ENCODE measurements around the gene NFATC2. TPM values are rescaled to one million over a fixed set of nuclear protein-coding genes. Genes with fewer than 3 reads are reported as not detected.

NFATC2 gene
- polyA plus RNA-seq, 1 experiment, result 0.21 TPM

DNA sequence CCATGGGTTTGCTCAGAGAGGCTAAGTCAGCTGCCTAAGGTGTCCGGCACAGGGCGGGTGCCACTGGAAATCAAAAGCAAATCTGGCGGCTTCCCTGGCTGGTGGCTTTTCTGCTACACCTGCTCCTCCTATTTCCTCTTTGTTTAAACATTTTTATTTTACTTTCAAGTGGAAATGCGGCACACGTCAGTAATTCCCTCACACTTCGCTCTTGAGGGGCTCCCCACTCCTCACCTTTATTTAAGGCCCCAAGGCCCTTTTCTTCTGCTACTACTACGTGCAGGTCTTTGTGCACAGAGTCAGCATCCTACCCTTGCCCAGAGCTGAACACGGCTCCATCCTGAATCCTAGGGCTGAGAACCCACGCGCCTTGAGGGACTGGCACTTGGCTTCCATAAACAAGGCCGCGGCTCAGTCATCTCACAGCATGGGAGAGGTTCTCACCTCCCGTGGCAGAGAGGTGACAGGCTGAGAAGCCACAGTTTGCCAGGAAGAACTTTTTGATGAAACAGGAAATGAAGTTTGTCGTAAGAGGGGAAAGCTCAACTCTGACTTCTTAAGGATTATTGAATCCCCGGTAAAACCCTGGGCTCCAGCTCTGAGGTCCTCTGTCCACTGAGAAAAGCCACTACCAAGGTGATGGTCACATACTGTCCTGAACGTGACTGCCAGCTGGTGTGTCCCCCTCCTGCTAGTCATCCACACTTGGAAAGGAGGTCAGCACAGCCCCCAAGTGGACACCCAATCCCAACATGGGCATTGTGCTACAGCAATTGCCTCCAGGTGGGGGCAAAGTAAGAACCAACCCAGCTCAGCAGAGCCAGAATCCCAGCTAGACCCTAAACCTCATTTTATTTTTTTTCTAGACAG is 48.0 kb downstream of the NFATC2 start:
- ChIA-PET CTCF (interaction anchor here (1.0 kb wide), 1 partner anchor 97 kb away, joined by 3 read pairs; no protein-coding TSS in a partner anchor), POLR2A (no interaction called here)
- Histone ChIP-seq H3K36me3 (ENCODE audit: control insufficient read depth, insufficient read depth, low read length) (no peaks in the 10 kb centered on the region), H3K27me3 (ENCODE audit: control insufficient read depth, insufficient read depth, low read length) (no peaks in the 10 kb centered on the region), H3K4me3 (ENCODE audit: low read depth, low read length) (no peak overlapping the region)
- no peak for DNase-seq (ENCODE audit: low read depth)
- TF ChIP-seq, protein P1, sequence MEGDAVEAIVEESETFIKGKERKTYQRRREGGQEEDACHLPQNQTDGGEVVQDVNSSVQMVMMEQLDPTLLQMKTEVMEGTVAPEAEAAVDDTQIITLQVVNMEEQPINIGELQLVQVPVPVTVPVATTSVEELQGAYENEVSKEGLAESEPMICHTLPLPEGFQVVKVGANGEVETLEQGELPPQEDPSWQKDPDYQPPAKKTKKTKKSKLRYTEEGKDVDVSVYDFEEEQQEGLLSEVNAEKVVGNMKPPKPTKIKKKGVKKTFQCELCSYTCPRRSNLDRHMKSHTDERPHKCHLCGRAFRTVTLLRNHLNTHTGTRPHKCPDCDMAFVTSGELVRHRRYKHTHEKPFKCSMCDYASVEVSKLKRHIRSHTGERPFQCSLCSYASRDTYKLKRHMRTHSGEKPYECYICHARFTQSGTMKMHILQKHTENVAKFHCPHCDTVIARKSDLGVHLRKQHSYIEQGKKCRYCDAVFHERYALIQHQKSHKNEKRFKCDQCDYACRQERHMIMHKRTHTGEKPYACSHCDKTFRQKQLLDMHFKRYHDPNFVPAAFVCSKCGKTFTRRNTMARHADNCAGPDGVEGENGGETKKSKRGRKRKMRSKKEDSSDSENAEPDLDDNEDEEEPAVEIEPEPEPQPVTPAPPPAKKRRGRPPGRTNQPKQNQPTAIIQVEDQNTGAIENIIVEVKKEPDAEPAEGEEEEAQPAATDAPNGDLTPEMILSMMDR (IDR thresholded peaks at IDR 0.05; ENCODE audit: insufficient read depth, low read depth, low read length), result no peak

DNA sequence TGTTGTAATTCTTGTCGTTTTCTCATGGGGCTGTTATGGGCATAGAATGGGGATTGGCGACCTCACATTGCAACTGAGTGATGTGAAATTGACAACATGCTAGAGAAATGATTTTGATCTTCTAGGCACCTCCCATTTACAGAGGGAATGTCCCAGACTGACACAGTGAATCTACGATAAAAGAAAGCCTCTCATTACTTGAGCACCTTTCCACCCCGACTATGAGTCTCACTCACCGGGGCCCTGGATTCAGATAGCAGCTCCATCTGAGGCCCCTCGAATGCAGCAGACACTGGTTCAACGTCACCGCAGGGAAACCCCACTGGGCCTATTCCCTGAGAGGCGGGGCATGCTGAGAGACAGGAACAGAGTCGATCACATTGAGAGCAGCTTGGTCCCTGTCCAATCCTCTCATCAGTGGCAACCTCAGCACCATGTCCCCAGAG is 49.1 kb downstream of the NFATC2 start:
- TF ChIP-seq, protein P1 (IDR thresholded peaks at IDR 0.05; ENCODE audit: insufficient read depth, low read depth, low read length), result no peak
- no peaks in the 10 kb centered on the region for H3K27me3 ChIP-seq (ENCODE audit: control insufficient read depth, insufficient read depth, low read length)
- DNase-seq (ENCODE audit: low read depth), result no peak
- ChIA-PET POLR2A (no interaction called here), CTCF (interaction anchor here (0.6 to 1.1 kb wide), 2 partner anchors 98 to 506 kb away, joined by 3 read pairs; no protein-coding TSS in a partner anchor)
- no peak overlapping the region for H3K4me3 ChIP-seq (ENCODE audit: low read depth, low read length)
- H3K36me3 ChIP-seq (ENCODE audit: control insufficient read depth, insufficient read depth, low read length), result no peaks in the 10 kb centered on the region

DNA sequence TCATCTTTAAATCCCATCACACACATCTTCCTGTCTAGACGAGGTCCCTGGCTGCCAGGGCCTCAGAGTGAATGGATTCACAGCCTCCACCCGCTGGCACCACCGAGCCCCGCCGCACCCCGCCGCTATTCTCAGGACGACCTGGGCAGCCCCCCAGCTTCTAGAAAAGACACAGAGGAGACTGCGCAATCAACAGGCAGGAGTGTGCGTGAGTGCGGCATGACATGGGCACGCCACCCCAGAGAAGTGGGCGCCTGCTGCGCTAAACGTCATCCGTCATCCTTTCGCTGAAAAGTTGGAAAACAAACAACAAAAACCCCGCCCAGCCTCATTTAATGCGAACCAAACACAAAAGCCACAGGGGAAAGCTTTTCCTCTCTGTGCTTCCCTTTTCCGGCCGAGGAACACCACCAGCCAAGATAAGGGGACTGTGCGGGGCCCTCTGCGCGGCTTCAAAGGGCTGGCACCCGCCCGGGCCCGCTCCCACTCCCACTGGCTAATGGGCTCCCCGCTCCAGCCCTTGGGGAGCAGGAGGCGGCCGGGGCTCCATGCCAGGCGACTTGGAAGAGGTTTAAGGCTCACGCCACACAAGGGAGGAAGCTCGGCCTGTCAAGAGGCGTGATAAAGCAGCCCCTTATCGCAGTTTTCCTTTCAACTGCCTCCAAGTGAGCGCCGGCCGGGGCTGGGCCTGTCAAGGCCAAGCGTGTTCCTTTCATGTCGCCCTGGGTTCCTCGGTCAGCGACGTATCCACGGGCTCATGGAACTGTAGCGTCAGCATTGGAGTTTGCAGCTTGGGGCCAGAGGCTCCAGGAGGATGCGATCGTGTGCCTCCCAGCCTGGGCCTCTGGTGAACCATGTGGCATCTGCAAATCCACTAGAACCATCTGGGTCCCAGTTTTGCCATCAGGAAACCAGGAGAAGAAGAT is 50.1 kb downstream of the NFATC2 start:
- H3K27me3 ChIP-seq (ENCODE audit: control insufficient read depth, insufficient read depth, low read length), result no peaks in the 10 kb centered on the region
- TF ChIP-seq, protein P1 (IDR thresholded peaks at IDR 0.05; ENCODE audit: insufficient read depth, low read depth, low read length), result no peak
- H3K36me3 ChIP-seq (ENCODE audit: control insufficient read depth, insufficient read depth, low read length), result no peaks in the 10 kb centered on the region
- CTCF ChIA-PET, result interaction anchor here (1.1 to 1.3 kb wide), 2 partner anchors 15 to 505 kb away, joined by 3 to 4 read pairs; no protein-coding TSS in a partner anchor
- no peak for DNase-seq (ENCODE audit: low read depth)
- POLR2A ChIA-PET, result no interaction called here
- no peak overlapping the region for H3K4me3 ChIP-seq (ENCODE audit: low read depth, low read length)

DNA sequence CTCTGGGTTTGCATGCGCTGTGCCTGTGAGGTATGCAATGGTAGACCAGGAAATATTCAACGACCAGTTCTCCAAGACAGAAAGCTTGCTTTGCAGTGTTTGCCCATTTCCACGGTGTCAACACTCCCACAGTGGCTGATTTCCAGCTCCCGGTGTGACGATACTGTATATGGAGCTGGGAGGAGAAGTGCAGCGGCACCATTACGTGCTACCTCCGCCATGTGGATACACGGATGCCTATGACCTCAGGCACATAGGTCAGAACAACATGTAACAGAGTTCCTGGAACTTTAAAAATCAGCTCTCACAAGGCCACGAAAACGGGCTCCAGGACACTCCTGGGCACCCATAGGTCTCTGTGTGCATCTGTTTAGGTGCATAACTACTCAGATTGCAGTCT is 51.1 kb downstream of the NFATC2 start:
- H3K27me3 ChIP-seq (ENCODE audit: control insufficient read depth, insufficient read depth, low read length), result no peaks in the 10 kb centered on the region
- CTCF ChIA-PET, result no interaction called here
- POLR2A ChIA-PET, result no interaction called here
- DNase-seq (ENCODE audit: low read depth), result no peak
- H3K36me3 ChIP-seq (ENCODE audit: control insufficient read depth, insufficient read depth, low read length), result no peaks in the 10 kb centered on the region
- TF ChIP-seq, protein P1 (IDR thresholded peaks at IDR 0.05; ENCODE audit: insufficient read depth, low read depth, low read length), result no peak
- no peak overlapping the region for H3K4me3 ChIP-seq (ENCODE audit: low read depth, low read length)

DNA sequence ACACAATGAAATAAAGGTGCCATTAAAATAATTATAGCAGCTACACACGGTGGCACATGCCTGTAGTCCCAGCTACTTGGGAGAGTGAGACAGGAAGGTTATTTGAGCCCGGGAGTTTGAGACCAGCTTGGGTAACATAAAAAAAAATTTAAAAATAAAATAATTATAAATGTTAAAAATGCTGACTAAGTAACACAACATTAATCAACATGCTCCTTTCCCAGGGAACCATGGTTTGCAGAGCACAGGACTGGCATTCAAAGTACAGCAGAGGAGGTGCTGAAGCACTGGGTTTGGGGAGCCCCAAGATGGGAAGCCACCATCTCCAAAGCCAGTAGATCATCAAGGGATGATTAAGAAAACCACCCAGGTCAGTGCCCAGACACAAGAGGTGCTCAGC is 51.9 kb downstream of the NFATC2 start:
- ChIA-PET CTCF (no interaction called here), POLR2A (no interaction called here)
- TF ChIP-seq, protein P1 (IDR thresholded peaks at IDR 0.05; ENCODE audit: insufficient read depth, low read depth, low read length), result no peak
- DNase-seq (ENCODE audit: low read depth), result no peak
- H3K4me3 ChIP-seq (ENCODE audit: low read depth, low read length), result no peak overlapping the region
- no peaks in the 10 kb centered on the region for H3K27me3 ChIP-seq (ENCODE audit: control insufficient read depth, insufficient read depth, low read length)
- no peaks in the 10 kb centered on the region for H3K36me3 ChIP-seq (ENCODE audit: control insufficient read depth, insufficient read depth, low read length)
